Duodenal mucosa (tissue), 2 donors: ENCODE measurements around the gene PSPN.

ENCODE experiments used
- H3K27ac ChIP-seq: one replicate; pipeline ENCODE4 v1.7.0; 2013; ENCODE audit warnings: low read depth, low read length
- H3K27me3 ChIP-seq, 2 donors: one replicate each; pipeline ENCODE4 v1.7.0; 2013; ENCODE audit warnings: low read length in 2 of 2, control low read depth in 1 of 2; ENCODE audit not compliant: insufficient read depth in 2 of 2, control insufficient read depth in 1 of 2
- H3K36me3 ChIP-seq, 2 donors: one replicate each; pipeline ENCODE4 v1.7.0; 2013; ENCODE audit warnings: low read length in 2 of 2, control low read depth in 1 of 2; ENCODE audit not compliant: insufficient read depth in 2 of 2, control insufficient read depth in 1 of 2
- H3K4me1 ChIP-seq, 2 donors: one replicate each; pipeline ENCODE4 v1.7.0; 2013; ENCODE audit warnings: low read length in 2 of 2, control low read depth in 1 of 2; ENCODE audit not compliant: insufficient read depth in 2 of 2, control insufficient read depth in 1 of 2
- H3K4me3 ChIP-seq, 2 donors: one replicate each; pipeline ENCODE4 v1.7.0; 2013; ENCODE audit warnings: low read length in 2 of 2, low read depth in 1 of 2
- H3K9ac ChIP-seq, 2 donors: one replicate each; pipeline ENCODE4 v1.7.0; 2013; ENCODE audit warnings: low read length in 2 of 2, low read depth in 1 of 2
- H3K9me3 ChIP-seq, 2 donors: one replicate each; pipeline ENCODE4 v1.7.0; 2013; ENCODE audit warnings: low read length in 2 of 2, control low read depth in 1 of 2; ENCODE audit not compliant: control insufficient read depth in 1 of 2

The PSPN gene

GRCh38 chr19:6326815-6327214 is 48.9 kb downstream of the PSPN start:
- H3K4me1 ChIP-seq = no peaks in the 10 kb centered on the region
- no peaks in the 10 kb centered on the region for H3K9me3 ChIP-seq
- H3K36me3 ChIP-seq = no peaks in the 10 kb centered on the region

GRCh38 chr19:6325614-6326013 is 50.1 kb downstream of the PSPN start:
- Histone ChIP-seq H3K9me3 (no peaks in the 10 kb centered on the region), H3K4me1 (no peaks in the 10 kb centered on the region), H3K27ac (no peak overlapping the region), H3K9ac (no peak overlapping the region), H3K36me3 (no peaks in the 10 kb centered on the region), H3K4me3 (no peak overlapping the region), H3K27me3 (no peaks in the 10 kb centered on the region)

More at GRCh38 chr19:6326815-6327214, 48.9 kb downstream of the PSPN start:
- no peak overlapping the region for H3K9ac ChIP-seq
- no peak overlapping the region for H3K27ac ChIP-seq
- H3K4me3 ChIP-seq = no peak overlapping the region
- H3K27me3 ChIP-seq = no peaks in the 10 kb centered on the region
